H9 (cell line): Measurements from ENCODE around the gene TM9SF4. TPM values are rescaled to one million over a fixed set of nuclear protein-coding genes. Genes with fewer than 3 reads are reported as not detected.

Experiments used
- DNase-seq: peaks from one replicate; pipeline ENCODE4 v3.0.0-alpha.2; 2017
- H2AFZ ChIP-seq: one replicate; pipeline ENCODE4 v1.6.1; 2013; ENCODE audit warnings: mild to moderate bottlenecking, low read length, control low read depth, moderate library complexity
- H2AK5ac ChIP-seq: 2 replicates; pipeline ENCODE4 v1.6.1; 2013; ENCODE audit warnings: low read length, control low read depth, mixed read lengths; ENCODE audit not compliant: insufficient read length
- H2BK120ac ChIP-seq: one replicate; pipeline ENCODE4 v1.6.1; 2013; ENCODE audit warnings: low read depth, mild to moderate bottlenecking, low read length, control low read depth, inconsistent platforms; ENCODE audit not compliant: poor library complexity, severe bottlenecking
- H2BK12ac ChIP-seq: 2 replicates; pipeline ENCODE4 v1.6.1; 2013; ENCODE audit warnings: low read length, control low read depth, mixed read lengths, low read depth; ENCODE audit not compliant: insufficient read length
- H2BK15ac ChIP-seq: 2 replicates; pipeline ENCODE4 v1.6.1; 2013; ENCODE audit warnings: low read depth, low read length, control low read depth
- H2BK20ac ChIP-seq: one replicate; pipeline ENCODE4 v1.6.1; 2013; ENCODE audit warnings: low read depth, mild to moderate bottlenecking, low read length, control low read depth, inconsistent platforms; ENCODE audit not compliant: poor library complexity, severe bottlenecking
- H2BK5ac ChIP-seq: 2 replicates; pipeline ENCODE4 v1.6.1; 2013; ENCODE audit warnings: low read length, control low read depth, mixed read lengths; ENCODE audit not compliant: insufficient read length
- H3K14ac ChIP-seq: 2 replicates; pipeline ENCODE4 v1.6.1; 2013; ENCODE audit warnings: low read length, control low read depth; ENCODE audit not compliant: insufficient read depth
- H3K18ac ChIP-seq: 2 replicates; pipeline ENCODE4 v1.6.1; 2013; ENCODE audit warnings: low read depth, mild to moderate bottlenecking, mixed read lengths, low read length, control low read depth; ENCODE audit not compliant: insufficient read length
- H3K23ac ChIP-seq: 2 replicates; pipeline ENCODE4 v1.6.1; 2013; ENCODE audit warnings: low read length, control low read depth, mixed read lengths, low read depth; ENCODE audit not compliant: insufficient read length
- H3K23me2 ChIP-seq: 2 replicates; pipeline ENCODE4 v1.6.1; 2013; ENCODE audit warnings: low read depth, mild to moderate bottlenecking, mixed read lengths, low read length, control low read depth; ENCODE audit not compliant: insufficient read length, poor library complexity, severe bottlenecking
- H3K27ac ChIP-seq: 2 replicates; pipeline ENCODE4 v1.5.1; 2013; ENCODE audit warnings: low read length, control low read depth, mixed read lengths, low read depth; ENCODE audit not compliant: insufficient read length
- H3K27me3 ChIP-seq: 2 replicates; pipeline ENCODE4 v1.6.1; 2013; ENCODE audit warnings: low read length, control low read depth, inconsistent platforms; ENCODE audit not compliant: insufficient read depth
- H3K4ac ChIP-seq: 2 replicates; pipeline ENCODE4 v1.6.1; 2013; ENCODE audit warnings: low read depth, mild to moderate bottlenecking, control low read depth, inconsistent platforms, low read length, moderate library complexity
- H3K4me1 ChIP-seq: 2 replicates; pipeline ENCODE4 v1.6.1; 2013; ENCODE audit warnings: low read length, control low read depth, inconsistent platforms; ENCODE audit not compliant: insufficient read depth
- H3K4me2 ChIP-seq: 2 replicates; pipeline ENCODE4 v1.6.1; 2013; ENCODE audit warnings: low read length, control low read depth, mixed read lengths; ENCODE audit not compliant: insufficient read length, insufficient read depth
- H3K56ac ChIP-seq: 2 replicates; pipeline ENCODE4 v1.6.1; 2013; ENCODE audit warnings: low read depth, mild to moderate bottlenecking, mixed read lengths, low read length, control low read depth; ENCODE audit not compliant: insufficient read length
- H3K79me1 ChIP-seq: 2 replicates; pipeline ENCODE4 v1.6.1; 2013; ENCODE audit warnings: low read depth, mild to moderate bottlenecking, moderate library complexity, low read length, control low read depth, inconsistent platforms; ENCODE audit not compliant: insufficient read depth, poor library complexity, severe bottlenecking
- H3K79me2 ChIP-seq: 2 replicates; pipeline ENCODE4 v1.6.1; 2013; ENCODE audit warnings: low read length, control low read depth, inconsistent platforms; ENCODE audit not compliant: insufficient read depth
- H3K9ac ChIP-seq: 2 replicates; pipeline ENCODE4 v1.6.1; 2013; ENCODE audit warnings: low read length, control low read depth, mixed read lengths; ENCODE audit not compliant: insufficient read length; ENCODE audit errors: extremely low read depth
- H3K9me3 ChIP-seq: one replicate; pipeline ENCODE4 v1.6.1; 2013; ENCODE audit warnings: low read depth, low read length, inconsistent platforms; ENCODE audit not compliant: control insufficient read depth
- H3T11ph ChIP-seq: one replicate; pipeline ENCODE4 v1.6.1; 2013; ENCODE audit warnings: mild to moderate bottlenecking, low read length, control low read depth, inconsistent platforms
- H4K20me1 ChIP-seq: one replicate; pipeline ENCODE4 v1.6.1; 2013; ENCODE audit not compliant: control insufficient read depth, insufficient read length, insufficient read depth
- H4K5ac ChIP-seq: 2 replicates; pipeline ENCODE4 v1.6.1; 2013; ENCODE audit warnings: low read depth, mild to moderate bottlenecking, mixed read lengths, low read length, control low read depth; ENCODE audit not compliant: insufficient read length
- H4K8ac ChIP-seq: replicated peaks from 2 replicates; pipeline ENCODE4 v1.6.1; 2013; ENCODE audit warnings: low read length, control low read depth, mixed read lengths, low read depth; ENCODE audit not compliant: insufficient read length
- H4K91ac ChIP-seq: 2 replicates; pipeline ENCODE4 v1.6.1; 2013; ENCODE audit warnings: low read depth, mild to moderate bottlenecking, moderate library complexity, mixed read lengths, low read length, control low read depth; ENCODE audit not compliant: insufficient read length
- H3K27ac Mint-ChIP-seq, 3 experiments: 2 replicates in 2 of 3; 3 replicates in 1 of 3; pipeline ENCODE4 v1.8.0; 2020 to 2021; ENCODE audit warnings: mixed read lengths in 3 of 3, mild to moderate bottlenecking in 1 of 3, moderate library complexity in 1 of 3
- H3K27me3 Mint-ChIP-seq: 2 replicates; pipeline ENCODE4 v1.8.0; 2021; ENCODE audit warnings: low read depth, mild to moderate bottlenecking, moderate library complexity, mixed read lengths
- H3K36me3 Mint-ChIP-seq, 3 experiments: 2 replicates in 2 of 3; 3 replicates in 1 of 3; pipeline ENCODE4 v1.8.0; 2020 to 2021; ENCODE audit warnings: low read depth in 3 of 3, mixed read lengths in 3 of 3; ENCODE audit not compliant: insufficient read depth in 1 of 3
- H3K4me1 Mint-ChIP-seq, 2 experiments: 2 replicates each; pipeline ENCODE4 v1.8.0; 2020; ENCODE audit warnings: mixed read lengths in 2 of 2
- H3K4me3 Mint-ChIP-seq, 2 experiments: 2 replicates in 1 of 2; 3 replicates in 1 of 2; pipeline ENCODE4 v1.8.0; 2020 to 2021; ENCODE audit warnings: mild to moderate bottlenecking in 2 of 2, mixed read lengths in 2 of 2, moderate library complexity in 1 of 2
- H3K9me3 Mint-ChIP-seq, 2 experiments: 2 replicates in 1 of 2; 3 replicates in 1 of 2; pipeline ENCODE4 v1.8.0; 2020; ENCODE audit warnings: mild to moderate bottlenecking in 2 of 2, mixed read lengths in 2 of 2, moderate library complexity in 1 of 2
- WGBS: extraction: QIAGEN DNeasy Blood & Tissue Kit; methylation state at CpG from one replicate; pipeline ENCODE4 v1.1.7; 2013; ENCODE audit warnings: missing lambda C conversion rate, low lambda C conversion rate, mixed read lengths; ENCODE audit not compliant: insufficient read length; ENCODE audit errors: extremely low coverage; 5-methylcytosine and 5-hydroxymethylcytosine counted together
- total RNA-seq: library from RNA; stranded (reverse); gene quantifications from 2 replicates; pipeline ENCODE4 v1.2.1, GENCODE V29; 2021
- TF ChIP-seq, protein P1 (sequence below): fragments of 200-600 bp; sonication (generic); conservative IDR thresholded peaks from 3 replicates; pipeline ENCODE4 v1.8.0; 2021; ENCODE audit warnings: antibody characterized with exemption, mild to moderate bottlenecking

The TM9SF4 gene
- total RNA-seq, 1 experiment from 2014 or later: 62.3 TPM

DNA sequence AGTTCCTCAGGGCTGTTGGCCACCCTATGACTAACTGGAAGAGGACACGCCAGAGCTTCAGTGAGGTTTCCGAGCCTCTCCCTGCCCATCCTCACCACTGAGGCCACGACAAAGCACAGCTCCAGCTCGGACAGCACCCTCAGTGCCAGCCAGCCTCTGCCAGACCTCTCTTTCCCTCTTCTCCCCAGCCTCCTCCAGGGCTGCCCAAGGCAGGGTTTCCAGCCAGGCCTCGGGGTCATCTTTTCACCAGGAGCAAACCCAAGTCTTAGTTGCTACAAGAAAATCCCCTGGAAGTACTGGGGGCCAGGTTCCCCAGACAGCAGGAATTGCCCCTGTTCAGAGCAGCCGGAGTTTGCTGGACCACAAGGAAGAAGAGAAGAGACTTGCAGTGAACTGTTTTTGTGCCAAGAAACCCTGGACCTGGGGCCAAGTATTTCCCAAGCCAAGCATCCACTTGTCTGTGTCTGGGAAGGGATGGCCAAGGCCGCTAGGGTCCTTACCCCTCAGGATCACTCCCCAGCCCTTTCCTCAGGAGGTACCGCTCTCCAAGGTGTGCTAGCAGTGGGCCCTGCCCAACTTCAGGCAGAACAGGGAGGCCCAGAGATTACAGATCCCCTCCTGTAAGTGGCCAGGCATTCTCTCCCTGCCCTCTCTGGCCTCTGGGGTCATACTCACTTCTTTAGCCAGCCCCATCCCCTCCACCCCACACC is 56.5 kb downstream of the TM9SF4 start:
- Histone ChIP-seq H2BK20ac (no peak overlapping the region), H3K4me1 (no peaks in the 10 kb centered on the region; the same call in 1 of the 2 replicates), H3K79me2 (no peaks in the 10 kb centered on the region), H3K23me2 (no peaks in the 10 kb centered on the region), H2BK120ac (no peak overlapping the region), H3T11ph (no peak overlapping the region), H3K4me2 (no peak overlapping the region), H2AFZ (no peak overlapping the region), H2AK5ac (no peak overlapping the region), H3K4ac (no peak overlapping the region), H2BK5ac (no peak overlapping the region), H2BK12ac (no peak overlapping the region), H4K5ac (no peak overlapping the region), H3K56ac (no peak overlapping the region), H3K9ac (no peak overlapping the region), H3K23ac (no peak overlapping the region), H4K8ac (no peak overlapping the region), H3K27me3 (no peaks in the 10 kb centered on the region), H3K27ac (no peak overlapping the region), H3K14ac (no peak overlapping the region), H3K18ac (no peak overlapping the region), H3K9me3 (no peaks in the 10 kb centered on the region), H2BK15ac (no peak overlapping the region), H4K20me1 (no peaks in the 10 kb centered on the region), H3K79me1 (no peaks in the 10 kb centered on the region), H4K91ac (no peak overlapping the region)
- TF ChIP-seq, protein P1, sequence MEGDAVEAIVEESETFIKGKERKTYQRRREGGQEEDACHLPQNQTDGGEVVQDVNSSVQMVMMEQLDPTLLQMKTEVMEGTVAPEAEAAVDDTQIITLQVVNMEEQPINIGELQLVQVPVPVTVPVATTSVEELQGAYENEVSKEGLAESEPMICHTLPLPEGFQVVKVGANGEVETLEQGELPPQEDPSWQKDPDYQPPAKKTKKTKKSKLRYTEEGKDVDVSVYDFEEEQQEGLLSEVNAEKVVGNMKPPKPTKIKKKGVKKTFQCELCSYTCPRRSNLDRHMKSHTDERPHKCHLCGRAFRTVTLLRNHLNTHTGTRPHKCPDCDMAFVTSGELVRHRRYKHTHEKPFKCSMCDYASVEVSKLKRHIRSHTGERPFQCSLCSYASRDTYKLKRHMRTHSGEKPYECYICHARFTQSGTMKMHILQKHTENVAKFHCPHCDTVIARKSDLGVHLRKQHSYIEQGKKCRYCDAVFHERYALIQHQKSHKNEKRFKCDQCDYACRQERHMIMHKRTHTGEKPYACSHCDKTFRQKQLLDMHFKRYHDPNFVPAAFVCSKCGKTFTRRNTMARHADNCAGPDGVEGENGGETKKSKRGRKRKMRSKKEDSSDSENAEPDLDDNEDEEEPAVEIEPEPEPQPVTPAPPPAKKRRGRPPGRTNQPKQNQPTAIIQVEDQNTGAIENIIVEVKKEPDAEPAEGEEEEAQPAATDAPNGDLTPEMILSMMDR: no peak
- H3K27me3 Mint-ChIP-seq: no peaks in the 10 kb centered on the region
- no peaks in the 10 kb centered on the region for H3K9me3 Mint-ChIP-seq
- WGBS: no CpG with 5 or more reads among the region's 8 CpGs
- H3K36me3 Mint-ChIP-seq: peaks cover 24 to 57% (median 47%) of the 10 kb centered on the region in 3 experiments; a peak in 6 of 7 replicates
- no peak for DNase-seq
- H3K4me3 Mint-ChIP-seq: no peak overlapping the region
- H3K4me1 Mint-ChIP-seq: peaks cover 8 to 9% of the 10 kb centered on the region in 2 experiments
- no peak overlapping the region for H3K27ac Mint-ChIP-seq
